ENCODE measurements around the gene VSTM2A.
"Not testable (repeated sequence)": the region's sequence is repeated elsewhere in the genome, so short reads cannot be mapped to it uniquely, and the experiment has no call there.

VSTM2A gene

GRCh38 chr7:54541669-54542625 lies at the start of gene VSTM2A:
Gene VSTM2A (plus strand): TSS chr7:54542375. CDS start chr7:54542731, 356 bp downstream.
- no peak for DNase-seq (ENCODE audit: low read depth in 2 of 2)

- DNase-seq (ENCODE audit: low read depth in 2 of 2): not testable (repeated sequence)
Measured at GRCh38 chr7:54504531-54504930, 37.6 kb upstream of the VSTM2A start.

- DNase-seq (ENCODE audit: low read depth in 2 of 2): no peak
Measured at GRCh38 chr7:54529568-54529967, 12.6 kb upstream of the VSTM2A start.

GRCh38 chr7:54538122-54538521 lies 4.1 kb upstream of the VSTM2A start:
- DNase-seq (ENCODE audit: low read depth in 2 of 2): no peak

GRCh38 chr7:54543051-54543488 lies 895 bp downstream of the VSTM2A start:
- DNase-seq (ENCODE audit: low read depth in 2 of 2): no peak

- DNase-seq (ENCODE audit: low read depth in 2 of 2): no peak
Measured at GRCh38 chr7:54544149-54544526, 2.0 kb downstream of the VSTM2A start.

GRCh38 chr7:54544527-54545240 lies 2.5 kb downstream of the VSTM2A start:
- DNase-seq (ENCODE audit: low read depth in 2 of 2): no peak

- no peak for DNase-seq (ENCODE audit: low read depth in 2 of 2)
Measured at GRCh38 chr7:54545241-54545563, 3.0 kb downstream of the VSTM2A start.

- DNase-seq (ENCODE audit: low read depth in 2 of 2): no peak
Measured at GRCh38 chr7:54546081-54546985, 4.2 kb downstream of the VSTM2A start.

GRCh38 chr7:54546986-54547314 lies 4.8 kb downstream of the VSTM2A start:
- DNase-seq (ENCODE audit: low read depth in 2 of 2): no peak

- no peak for DNase-seq (ENCODE audit: low read depth in 2 of 2)
Measured at GRCh38 chr7:54550471-54550870, 8.3 kb downstream of the VSTM2A start.

- no peak for DNase-seq (ENCODE audit: low read depth in 2 of 2)
Measured at GRCh38 chr7:54556121-54556520, 13.9 kb downstream of the VSTM2A start.

- DNase-seq (ENCODE audit: low read depth in 2 of 2): no peak
Measured at GRCh38 chr7:54559401-54559800, 17.2 kb downstream of the VSTM2A start.

GRCh38 chr7:54560198-54560597 lies 18.0 kb downstream of the VSTM2A start:
- DNase-seq (ENCODE audit: low read depth in 2 of 2): no peak

- DNase-seq (ENCODE audit: low read depth in 2 of 2): no peak
Measured at GRCh38 chr7:54560723-54561122, 18.5 kb downstream of the VSTM2A start.

- DNase-seq (ENCODE audit: low read depth in 2 of 2): no peak
Measured at GRCh38 chr7:54563329-54563916, 21.2 kb downstream of the VSTM2A start.

GRCh38 chr7:54565432-54565831 lies 23.3 kb downstream of the VSTM2A start:
- DNase-seq (ENCODE audit: low read depth in 2 of 2): no peak

- DNase-seq (ENCODE audit: low read depth in 2 of 2): no peak
Measured at GRCh38 chr7:54581511-54581910, 39.3 kb downstream of the VSTM2A start.

GRCh38 chr7:54591404-54592386 lies 49.5 kb downstream of the VSTM2A start:
- no peak for DNase-seq (ENCODE audit: low read depth in 2 of 2)

- no peak for DNase-seq (ENCODE audit: low read depth in 2 of 2)
Measured at GRCh38 chr7:54596747-54597146, 54.6 kb downstream of the VSTM2A start.
